ENCODE data around the gene LNX2.

DNA sequence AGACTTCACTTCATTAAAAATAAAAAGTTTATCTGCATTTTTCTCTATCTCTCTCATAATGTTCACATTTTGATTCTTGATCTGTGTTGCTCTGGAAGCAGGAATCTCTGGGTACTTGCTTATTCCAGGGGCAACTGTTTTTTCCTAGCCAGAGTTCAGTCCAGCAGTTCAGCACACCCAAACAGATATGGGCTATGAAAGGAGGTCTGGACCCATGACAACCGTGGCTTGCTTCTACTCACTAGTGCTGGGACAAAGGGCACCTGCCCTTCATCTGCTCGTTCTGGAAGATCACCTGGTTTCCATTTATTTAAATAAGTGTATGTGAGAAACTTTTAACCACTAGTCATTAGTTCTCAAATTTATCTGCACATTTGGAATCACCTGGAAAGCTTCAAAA, 37.4 kb upstream of the LNX2 start:
- TF ChIP-seq, protein P1, sequence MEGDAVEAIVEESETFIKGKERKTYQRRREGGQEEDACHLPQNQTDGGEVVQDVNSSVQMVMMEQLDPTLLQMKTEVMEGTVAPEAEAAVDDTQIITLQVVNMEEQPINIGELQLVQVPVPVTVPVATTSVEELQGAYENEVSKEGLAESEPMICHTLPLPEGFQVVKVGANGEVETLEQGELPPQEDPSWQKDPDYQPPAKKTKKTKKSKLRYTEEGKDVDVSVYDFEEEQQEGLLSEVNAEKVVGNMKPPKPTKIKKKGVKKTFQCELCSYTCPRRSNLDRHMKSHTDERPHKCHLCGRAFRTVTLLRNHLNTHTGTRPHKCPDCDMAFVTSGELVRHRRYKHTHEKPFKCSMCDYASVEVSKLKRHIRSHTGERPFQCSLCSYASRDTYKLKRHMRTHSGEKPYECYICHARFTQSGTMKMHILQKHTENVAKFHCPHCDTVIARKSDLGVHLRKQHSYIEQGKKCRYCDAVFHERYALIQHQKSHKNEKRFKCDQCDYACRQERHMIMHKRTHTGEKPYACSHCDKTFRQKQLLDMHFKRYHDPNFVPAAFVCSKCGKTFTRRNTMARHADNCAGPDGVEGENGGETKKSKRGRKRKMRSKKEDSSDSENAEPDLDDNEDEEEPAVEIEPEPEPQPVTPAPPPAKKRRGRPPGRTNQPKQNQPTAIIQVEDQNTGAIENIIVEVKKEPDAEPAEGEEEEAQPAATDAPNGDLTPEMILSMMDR (IDR thresholded peaks at IDR 0.05), result no peak
- TF ChIP-seq POLR2A (IDR thresholded peaks at IDR 0.05), result no peak

Measured in thyroid gland (tissue), 4 donors.